CD8-positive, alpha-beta memory T cell (primary cell): Measurements from ENCODE around the gene MAP4K2. TPM values are rescaled to one million over a fixed set of nuclear protein-coding genes. Genes with fewer than 3 reads are reported as not detected.
"Not testable (repeated sequence)": the region's sequence is repeated elsewhere in the genome, so short reads cannot be mapped to it uniquely, and the experiment has no call there.

Experiments
- CTCF ChIA-PET: fragments of 350-600 bp; sonication (Branson Sonifier 250); formaldehyde crosslinking; loops from one replicate; lab custom pipeline; 2021; ENCODE audit warnings: antibody characterized with exemption; lab: Charles Lee
- POLR2A ChIA-PET: fragments of 350-600 bp; sonication (Branson Sonifier 250); formaldehyde crosslinking; loops from one replicate; lab custom pipeline; 2021; ENCODE audit warnings: antibody characterized with exemption; lab: Charles Lee
- DNase-seq, 5 donors: peaks; one replicate each; pipeline versions ENCODE4 v3.0.0 to v3.0.0-alpha.2; 2020 to 2022; ENCODE audit warnings: mixed read lengths in 1 of 5
- H3K27ac ChIP-seq: one replicate; pipeline ENCODE4 v1.7.0; 2013; ENCODE audit warnings: low read depth, mild to moderate bottlenecking, low read length, moderate library complexity
- H3K27me3 ChIP-seq: 2 replicates; pipeline ENCODE4 v1.7.0; 2013; ENCODE audit warnings: low read length, mild to moderate bottlenecking; ENCODE audit not compliant: insufficient read depth, poor library complexity, severe bottlenecking
- H3K36me3 ChIP-seq: 2 replicates; pipeline ENCODE4 v1.7.0; 2013; ENCODE audit warnings: mild to moderate bottlenecking, low read length, moderate library complexity; ENCODE audit not compliant: insufficient read depth
- H3K4me1 ChIP-seq: 2 replicates; pipeline ENCODE4 v1.7.0; 2013; ENCODE audit warnings: mild to moderate bottlenecking, low read length, moderate library complexity; ENCODE audit not compliant: insufficient read depth
- H3K4me3 ChIP-seq: 2 replicates; pipeline ENCODE4 v1.7.0; 2013; ENCODE audit warnings: mild to moderate bottlenecking, low read length
- H3K9me3 ChIP-seq: 2 replicates; pipeline ENCODE4 v1.7.0; 2013; ENCODE audit warnings: mild to moderate bottlenecking, low read length
- H3K27ac Mint-ChIP-seq, 8 donors: one replicate each; pipeline ENCODE4 v1.8.0; 2020 to 2021; ENCODE audit warnings: mixed read lengths in 8 of 8, mild to moderate bottlenecking in 6 of 8, inconsistent platforms in 3 of 8, moderate library complexity in 3 of 8
- H3K27me3 Mint-ChIP-seq, 2 donors: one replicate each; pipeline ENCODE4 v1.8.0; 2020 to 2021; ENCODE audit warnings: mixed read lengths in 2 of 2, mild to moderate bottlenecking in 1 of 2, moderate library complexity in 1 of 2
- H3K36me3 Mint-ChIP-seq, 3 donors: one replicate each; pipeline ENCODE4 v1.8.0; 2020 to 2021; ENCODE audit warnings: mixed read lengths in 3 of 3, inconsistent platforms in 1 of 3, mild to moderate bottlenecking in 1 of 3
- H3K4me1 Mint-ChIP-seq, 3 donors: one replicate each; pipeline ENCODE4 v1.8.0; 2020 to 2021; ENCODE audit warnings: mixed read lengths in 3 of 3, inconsistent platforms in 1 of 3, mild to moderate bottlenecking in 1 of 3
- H3K4me3 Mint-ChIP-seq, 7 donors: one replicate each; pipeline ENCODE4 v1.8.0; 2020 to 2021; ENCODE audit warnings: mixed read lengths in 7 of 7, mild to moderate bottlenecking in 6 of 7, moderate library complexity in 4 of 7, inconsistent platforms in 2 of 7
- H3K9me3 Mint-ChIP-seq, 5 donors: one replicate each; pipeline ENCODE4 v1.8.0; 2020 to 2022; ENCODE audit warnings: mixed read lengths in 5 of 5, mild to moderate bottlenecking in 3 of 5, moderate library complexity in 2 of 5, inconsistent platforms in 1 of 5
- polyA plus RNA-seq: library from polyadenylated mRNA; unstranded; fragments of 300-500 nt; fragmentation: Illumina TruSeq; gene quantifications from one replicate; pipeline ENCODE4 v1.2.3, GENCODE V29; 2021
- total RNA-seq, 2 experiments: library from RNA; stranded (reverse); gene quantifications; one replicate each; pipeline ENCODE4 v1.2.3, GENCODE V29; 2021

The MAP4K2 gene
- total and polyA plus RNA-seq, 3 experiments from 2014 or later, result 39.0 to 55.3 (median 54.8) TPM

GRCh38 chr11:64817476-64817875 lies 14.5 kb upstream of the MAP4K2 start:
- no peaks in the 10 kb centered on the region for H3K27me3 Mint-ChIP-seq
- no peak overlapping the region for H3K4me3 Mint-ChIP-seq
- no peak for DNase-seq
- no peaks in the 10 kb centered on the region for H3K36me3 Mint-ChIP-seq
- no peaks in the 10 kb centered on the region for H3K4me1 Mint-ChIP-seq
- Histone ChIP-seq H3K4me1 (no peaks in the 10 kb centered on the region), H3K27ac (no peak overlapping the region), H3K9me3 (no peaks in the 10 kb centered on the region), H3K36me3 (no peaks in the 10 kb centered on the region), H3K4me3 (no peak overlapping the region), H3K27me3 (no peaks in the 10 kb centered on the region)
- CTCF ChIA-PET, result no interaction called here
- no peaks in the 10 kb centered on the region for H3K9me3 Mint-ChIP-seq
- peak overlapping the region in 2 of 8 donors; percentile 0 to 45 for H3K27ac Mint-ChIP-seq
- POLR2A ChIA-PET, result no interaction called here

- H3K27ac Mint-ChIP-seq, H3K4me1 ChIP-seq, H3K27me3 ChIP-seq, H3K27ac ChIP-seq, H3K9me3 ChIP-seq, H3K4me3 Mint-ChIP-seq, DNase-seq, POLR2A ChIA-PET, H3K36me3 Mint-ChIP-seq, H3K9me3 Mint-ChIP-seq, H3K4me3 ChIP-seq, H3K27me3 Mint-ChIP-seq, H3K36me3 ChIP-seq: not testable (repeated sequence)
- peaks cover 6 to 12% (median 7%) of the 10 kb centered on the region in 3 donors for H3K4me1 Mint-ChIP-seq
- CTCF ChIA-PET, result interaction anchor here (0.8 kb wide), 1 partner anchor 29 kb away, joined by 3 read pairs; the partner anchor contains the start of gene CDC42BPG
Measured at GRCh38 chr11:64815433-64815832, 12.4 kb upstream of the MAP4K2 start.

GRCh38 chr11:64814712-64815187 lies 11.7 kb upstream of the MAP4K2 start:
- no peak overlapping the region for H3K27ac ChIP-seq
- no peak for DNase-seq
- no peaks in the 10 kb centered on the region for H3K27me3 Mint-ChIP-seq
- no peak overlapping the region for H3K4me3 Mint-ChIP-seq
- H3K4me1 ChIP-seq, result peaks cover 5% of the 10 kb centered on the region
- H3K27ac Mint-ChIP-seq, result peak overlapping the region in 1 of 8 donors; percentile 29
- ChIA-PET POLR2A (interaction anchor here (0.5 kb wide), 1 partner anchor 287 kb away, joined by 12 read pairs; no protein-coding TSS in a partner anchor), CTCF (interaction anchor here (0.8 kb wide), 1 partner anchor 30 kb away, joined by 3 read pairs; the partner anchor contains the start of gene CDC42BPG)
- H3K4me1 Mint-ChIP-seq, result peaks cover 6 to 14% (median 12%) of the 10 kb centered on the region in 3 donors
- H3K4me3 ChIP-seq, result no peak overlapping the region
- no peaks in the 10 kb centered on the region for H3K9me3 Mint-ChIP-seq
- H3K36me3 ChIP-seq, result no peaks in the 10 kb centered on the region
- no peaks in the 10 kb centered on the region for H3K27me3 ChIP-seq
- H3K36me3 Mint-ChIP-seq, result peaks cover 0 to 9% (median 0%) of the 10 kb centered on the region in 3 donors
- no peaks in the 10 kb centered on the region for H3K9me3 ChIP-seq

GRCh38 chr11:64813826-64814225 lies 10.8 kb upstream of the MAP4K2 start:
- Histone ChIP-seq H3K4me1 (peaks cover 14% of the 10 kb centered on the region), H3K27ac (no peak overlapping the region), H3K27me3 (no peaks in the 10 kb centered on the region), H3K9me3 (no peaks in the 10 kb centered on the region), H3K36me3 (no peaks in the 10 kb centered on the region), H3K4me3 (no peak overlapping the region)
- Mint-ChIP-seq H3K4me3 (peak overlapping the region in 1 of 7 donors; percentile 40), H3K27ac (peak overlapping the region in 2 of 8 donors; percentile 20 to 84), H3K27me3 (no peaks in the 10 kb centered on the region), H3K9me3 (no peaks in the 10 kb centered on the region), H3K4me1 (peaks cover 13 to 20% (median 19%) of the 10 kb centered on the region in 3 donors), H3K36me3 (peaks cover 0 to 13% (median 0%) of the 10 kb centered on the region in 3 donors)
- no peak for DNase-seq
- CTCF ChIA-PET, result interaction anchor here (1.9 kb wide), 1 partner anchor 70 kb away, joined by 4 read pairs; the partner anchor contains the start of gene RASGRP2
- POLR2A ChIA-PET, result interaction anchor here (0.7 kb wide), 2 partner anchors 67 to 1015 kb away, joined by 3 to 5 read pairs; no protein-coding TSS in a partner anchor

- CTCF ChIA-PET, result interaction anchor here (0.7 to 1.7 kb wide), 10 partner anchors 27 to 122 kb away, joined by 3 to 9 read pairs (median 3); partner anchors contain the start of gene SF1
- H3K36me3 Mint-ChIP-seq, result peaks cover 0 to 35% (median 0%) of the 10 kb centered on the region in 3 donors
- DNase-seq, result peak in 4 of 5 donors; percentile 46 to 75 (median 61)
- H3K4me3 ChIP-seq, result peak overlapping the region; percentile 83
- H3K27me3 ChIP-seq, result no peaks in the 10 kb centered on the region
- H3K9me3 ChIP-seq, result no peaks in the 10 kb centered on the region
- POLR2A ChIA-PET, result interaction anchor here (0.9 to 3.2 kb wide), 9 partner anchors 9 to 311 kb away, joined by 3 to 43 read pairs (median 3); partner anchors contain the start of genes CDC42BPG, FAU, MRPL49 and SF1
- peak overlapping the region; percentile 89 to 97 (median 94) for H3K27ac Mint-ChIP-seq
- peaks cover 23 to 33% (median 30%) of the 10 kb centered on the region in 3 donors for H3K4me1 Mint-ChIP-seq
- no peaks in the 10 kb centered on the region for H3K9me3 Mint-ChIP-seq
- H3K27me3 Mint-ChIP-seq, result peaks cover 0 to 3% of the 10 kb centered on the region in 2 donors
- peaks cover 13% of the 10 kb centered on the region for H3K36me3 ChIP-seq
- peak overlapping the region; percentile 85 to 96 (median 94) for H3K4me3 Mint-ChIP-seq
- H3K27ac ChIP-seq, result peak overlapping the region; percentile 78
- H3K4me1 ChIP-seq, result peaks cover 15% of the 10 kb centered on the region
Measured at GRCh38 chr11:64810891-64811272, 7.9 kb upstream of the MAP4K2 start.

- POLR2A ChIA-PET, result interaction anchor here (0.9 to 3.2 kb wide), 9 partner anchors 8 to 312 kb away, joined by 3 to 43 read pairs (median 3); partner anchors contain the start of genes CDC42BPG, FAU, MRPL49 and SF1
- peaks cover 23 to 33% (median 30%) of the 10 kb centered on the region in 3 donors for H3K4me1 Mint-ChIP-seq
- CTCF ChIA-PET, result interaction anchor here (0.7 to 1.7 kb wide), 12 partner anchors 10 to 122 kb away, joined by 3 to 9 read pairs (median 3); partner anchors contain the start of gene SF1
Measured at GRCh38 chr11:64810271-64810890, 7.4 kb upstream of the MAP4K2 start, which contains the start of gene MEN1. Gene MEN1, minus strand, starts transcription at chr11:64810551. Its CDS starts 442 bp downstream, at chr11:64810109.

GRCh38 chr11:64809781-64810241 lies 6.8 kb upstream of the MAP4K2 start:
- peaks cover 15% of the 10 kb centered on the region for H3K4me1 ChIP-seq
- Mint-ChIP-seq H3K27ac (peak overlapping the region; percentile 89 to 97 (median 94)), H3K4me3 (peak overlapping the region; percentile 85 to 96 (median 94)), H3K4me1 (peaks cover 23 to 33% (median 30%) of the 10 kb centered on the region in 3 donors), H3K36me3 (peaks cover 0 to 45% (median 0%) of the 10 kb centered on the region in 3 donors), H3K9me3 (no peaks in the 10 kb centered on the region), H3K27me3 (peaks cover 0 to 3% of the 10 kb centered on the region in 2 donors)
- peak overlapping the region; percentile 78 for H3K27ac ChIP-seq
- POLR2A ChIA-PET, result interaction anchor here (0.6 to 3.2 kb wide), 5 partner anchors 31 to 123 kb away, joined by 3 to 43 read pairs (median 7); partner anchors contain the start of gene SF1
- CTCF ChIA-PET, result interaction anchor here (1.1 to 1.6 kb wide), 6 partner anchors 10 to 62 kb away, joined by 3 to 4 read pairs (median 3); no protein-coding TSS in a partner anchor
- H3K36me3 ChIP-seq, result peaks cover 13% of the 10 kb centered on the region
- H3K4me3 ChIP-seq, result peak overlapping the region; percentile 83
- no peaks in the 10 kb centered on the region for H3K9me3 ChIP-seq
- H3K27me3 ChIP-seq, result no peaks in the 10 kb centered on the region
- peak in 1 of 5 donors; percentile 9 for DNase-seq

More at GRCh38 chr11:64810271-64810890, 7.4 kb upstream of the MAP4K2 start, which contains the start of gene MEN1:
- peak within 1 kb of the TSS; percentile 89 to 97 (median 94) for H3K27ac Mint-ChIP-seq
- Histone ChIP-seq H3K27ac (peak within 1 kb of the TSS; percentile 78), H3K4me3 (peak within 1 kb of the TSS; percentile 83), H3K27me3 (no peaks in the 10 kb centered on the region), H3K4me1 (peaks cover 15% of the 10 kb centered on the region), H3K9me3 (no peaks in the 10 kb centered on the region), H3K36me3 (peaks cover 13% of the 10 kb centered on the region)
- H3K4me3 Mint-ChIP-seq, result peak within 1 kb of the TSS; percentile 85 to 96 (median 94)
- no peaks in the 10 kb centered on the region for H3K9me3 Mint-ChIP-seq
- peak; percentile 55 to 84 (median 75) for DNase-seq
- peaks cover 0 to 40% (median 0%) of the 10 kb centered on the region in 3 donors for H3K36me3 Mint-ChIP-seq
- peaks cover 0 to 3% of the 10 kb centered on the region in 2 donors for H3K27me3 Mint-ChIP-seq
